ENCODE data around the gene SLC41A3.

The SLC41A3 gene

GRCh38 chr3:126064627-126065258, 19.2 kb downstream of the SLC41A3 start:
- H3K9me2 ChIP-seq (replicated peaks; ENCODE audit: low read depth, low read length), result no peaks in the 10 kb centered on the region
- TF ChIP-seq EZH2phosphoT487 (IDR thresholded peaks at IDR 0.05; ENCODE audit: borderline replicate concordance), result no peak
- TF ChIP-seq, protein P1, sequence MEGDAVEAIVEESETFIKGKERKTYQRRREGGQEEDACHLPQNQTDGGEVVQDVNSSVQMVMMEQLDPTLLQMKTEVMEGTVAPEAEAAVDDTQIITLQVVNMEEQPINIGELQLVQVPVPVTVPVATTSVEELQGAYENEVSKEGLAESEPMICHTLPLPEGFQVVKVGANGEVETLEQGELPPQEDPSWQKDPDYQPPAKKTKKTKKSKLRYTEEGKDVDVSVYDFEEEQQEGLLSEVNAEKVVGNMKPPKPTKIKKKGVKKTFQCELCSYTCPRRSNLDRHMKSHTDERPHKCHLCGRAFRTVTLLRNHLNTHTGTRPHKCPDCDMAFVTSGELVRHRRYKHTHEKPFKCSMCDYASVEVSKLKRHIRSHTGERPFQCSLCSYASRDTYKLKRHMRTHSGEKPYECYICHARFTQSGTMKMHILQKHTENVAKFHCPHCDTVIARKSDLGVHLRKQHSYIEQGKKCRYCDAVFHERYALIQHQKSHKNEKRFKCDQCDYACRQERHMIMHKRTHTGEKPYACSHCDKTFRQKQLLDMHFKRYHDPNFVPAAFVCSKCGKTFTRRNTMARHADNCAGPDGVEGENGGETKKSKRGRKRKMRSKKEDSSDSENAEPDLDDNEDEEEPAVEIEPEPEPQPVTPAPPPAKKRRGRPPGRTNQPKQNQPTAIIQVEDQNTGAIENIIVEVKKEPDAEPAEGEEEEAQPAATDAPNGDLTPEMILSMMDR (conservative IDR thresholded peaks at IDR 0.05; ENCODE audit: low read length), result no peak
- no peaks in the 10 kb centered on the region for H3K79me2 ChIP-seq (ENCODE audit: insufficient read depth, low read length)
- H2AFZ ChIP-seq (ENCODE audit: low read length), result peak overlapping the region; percentile 72; the same call in 1 of the 2 replicates
- peak overlapping the region; percentile 54 for H3K9ac ChIP-seq (ENCODE audit: low read depth, low read length, poor library complexity, severe bottlenecking)
- no peaks in the 10 kb centered on the region for H3K9me3 ChIP-seq (ENCODE audit: insufficient read depth, low read depth, low read length)
- H3K4me1 ChIP-seq (ENCODE audit: insufficient read depth, low read length, poor library complexity, severe bottlenecking), result peaks cover 33% of the 10 kb centered on the region
- H3K4me3 ChIP-seq (ENCODE audit: low read length, poor library complexity, severe bottlenecking), result peak overlapping the region; percentile 19
- H3K27me3 ChIP-seq (ENCODE audit: insufficient read depth, low read length, poor library complexity, severe bottlenecking), result no peaks in the 10 kb centered on the region
- 0 out of 2 replicates have a peak, but pooled peaks cover 3% of the 10 kb centered on the region for H3F3A ChIP-seq (ENCODE audit: low read depth)
- peak overlapping the region; percentile 53 for H3K4me2 ChIP-seq (ENCODE audit: low read depth, low read length, poor library complexity, severe bottlenecking)
- H3K36me3 ChIP-seq (ENCODE audit: insufficient read depth, low read length), result peaks cover 3% of the 10 kb centered on the region; the same call in 1 of the 2 replicates
- H4K20me1 ChIP-seq (ENCODE audit: insufficient read depth, low read length, poor library complexity, severe bottlenecking), result no peaks in the 10 kb centered on the region

- Histone ChIP-seq H3K9me3 (ENCODE audit: insufficient read depth, low read depth, low read length) (no peaks in the 10 kb centered on the region), H3K9me2 (replicated peaks; ENCODE audit: low read depth, low read length) (no peaks in the 10 kb centered on the region), H3K79me2 (ENCODE audit: insufficient read depth, low read length) (no peaks in the 10 kb centered on the region), H3F3A (ENCODE audit: low read depth) (0 out of 2 replicates have a peak, but pooled peaks cover 3% of the 10 kb centered on the region), H3K4me2 (ENCODE audit: low read depth, low read length, poor library complexity, severe bottlenecking) (peak overlapping the region; percentile 1), H3K27me3 (ENCODE audit: insufficient read depth, low read length, poor library complexity, severe bottlenecking) (no peaks in the 10 kb centered on the region), H3K36me3 (ENCODE audit: insufficient read depth, low read length) (peaks cover 3% of the 10 kb centered on the region; the same call in 1 of the 2 replicates), H3K4me3 (ENCODE audit: low read length, poor library complexity, severe bottlenecking) (no peak overlapping the region), H3K4me1 (ENCODE audit: insufficient read depth, low read length, poor library complexity, severe bottlenecking) (peaks cover 33% of the 10 kb centered on the region), H3K9ac (ENCODE audit: low read depth, low read length, poor library complexity, severe bottlenecking) (peak overlapping the region; percentile 12), H2AFZ (ENCODE audit: low read length) (peak overlapping the region; percentile 45; the same call in 1 of the 2 replicates), H4K20me1 (ENCODE audit: insufficient read depth, low read length, poor library complexity, severe bottlenecking) (no peaks in the 10 kb centered on the region)
- TF ChIP-seq EZH2phosphoT487 (IDR thresholded peaks at IDR 0.05; ENCODE audit: borderline replicate concordance), result no peak
- TF ChIP-seq, protein P1 (conservative IDR thresholded peaks at IDR 0.05; ENCODE audit: low read length), result no peak
Observed at GRCh38 chr3:126063358-126063965, 20.5 kb downstream of the SLC41A3 start.

DNA sequence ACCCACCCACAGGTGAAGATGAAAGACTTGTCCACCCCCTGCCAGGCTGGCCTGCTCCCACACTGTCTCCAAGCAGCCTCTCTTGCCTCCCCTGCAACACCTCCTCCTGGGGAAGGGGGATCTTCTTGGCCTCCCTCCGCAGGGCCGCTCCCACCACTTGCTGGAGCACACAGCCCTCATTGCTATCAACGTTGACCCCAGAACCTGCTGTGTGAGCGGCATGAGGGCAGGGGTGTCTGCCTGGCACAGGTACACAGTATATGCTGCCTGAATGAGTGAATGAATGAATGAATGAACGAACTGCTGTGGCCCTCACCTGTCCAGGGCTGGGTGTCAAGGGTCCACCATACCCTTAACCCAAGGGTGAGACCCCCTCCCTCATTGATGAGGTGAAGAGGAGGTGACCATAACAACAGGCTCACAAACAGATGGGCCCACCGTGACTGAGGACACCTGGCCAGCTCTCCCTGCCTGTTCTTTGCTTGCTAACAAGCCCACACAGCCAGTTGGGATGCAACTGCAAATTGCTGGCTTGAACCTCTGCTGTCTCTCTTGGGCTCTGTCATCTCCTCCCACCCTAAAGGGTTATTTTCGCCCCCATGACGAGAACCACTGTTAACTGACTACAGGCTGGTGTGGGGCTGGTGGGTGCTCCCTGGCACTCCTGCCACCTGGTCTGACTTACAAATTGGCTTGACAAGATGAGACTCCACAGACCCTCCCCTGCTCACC, 22.5 kb downstream of the SLC41A3 start:
- no peaks in the 10 kb centered on the region for H3K9me3 ChIP-seq (ENCODE audit: insufficient read depth, low read depth, low read length)
- no peaks in the 10 kb centered on the region for H3K79me2 ChIP-seq (ENCODE audit: insufficient read depth, low read length)
- no peaks in the 10 kb centered on the region for H3K9me2 ChIP-seq (replicated peaks; ENCODE audit: low read depth, low read length)
- peaks cover 33% of the 10 kb centered on the region for H3K4me1 ChIP-seq (ENCODE audit: insufficient read depth, low read length, poor library complexity, severe bottlenecking)
- H4K20me1 ChIP-seq (ENCODE audit: insufficient read depth, low read length, poor library complexity, severe bottlenecking), result no peaks in the 10 kb centered on the region
- no peak overlapping the region for H3K4me3 ChIP-seq (ENCODE audit: low read length, poor library complexity, severe bottlenecking)
- H3K4me2 ChIP-seq (ENCODE audit: low read depth, low read length, poor library complexity, severe bottlenecking), result no peak overlapping the region
- TF ChIP-seq, protein P1 (conservative IDR thresholded peaks at IDR 0.05; ENCODE audit: low read length), result no peak
- no peak for TF ChIP-seq EZH2phosphoT487 (IDR thresholded peaks at IDR 0.05; ENCODE audit: borderline replicate concordance)
- 0 out of 2 replicates have a peak, but pooled peaks cover 3% of the 10 kb centered on the region for H3F3A ChIP-seq (ENCODE audit: low read depth)
- no peaks in the 10 kb centered on the region; the same call in 1 of the 2 replicates for H3K36me3 ChIP-seq (ENCODE audit: insufficient read depth, low read length)
- H2AFZ ChIP-seq (ENCODE audit: low read length), result no peak overlapping the region
- H3K9ac ChIP-seq (ENCODE audit: low read depth, low read length, poor library complexity, severe bottlenecking), result no peak overlapping the region
- H3K27me3 ChIP-seq (ENCODE audit: insufficient read depth, low read length, poor library complexity, severe bottlenecking), result no peaks in the 10 kb centered on the region

All from Loucy (cell line).